HL-60 (cell line): ENCODE measurements around the gene SRP19.

Experiments
- DNase-seq, 2 experiments: peaks; one replicate each; pipeline ENCODE4 v3.0.0-alpha.2; 2010 to 2020; ENCODE audit warnings: low read depth in 1 of 2, low spot score in 1 of 2
- H3K27ac ChIP-seq: fragments of 250-450 bp; sonication (Bioruptor Pico); replicated peaks from 2 replicates; pipeline ENCODE4 v1.5.1; 2020; ENCODE audit warnings: mild to moderate bottlenecking, moderate library complexity
- H3K27me3 ChIP-seq: fragments of 250-450 bp; sonication (Bioruptor Pico); 2 replicates; pipeline ENCODE4 v1.5.1; 2021; ENCODE audit warnings: mild to moderate bottlenecking, moderate library complexity; ENCODE audit not compliant: insufficient read depth, poor library complexity, severe bottlenecking
- H3K4me3 ChIP-seq: replicated peaks from 2 replicates; pipeline ENCODE4 v1.5.1; 2011; ENCODE audit warnings: mild to moderate bottlenecking, control low read depth, low read length; ENCODE audit not compliant: insufficient read depth
- GABPA ChIP-seq: IDR thresholded peaks from 2 replicates; pipeline ENCODE4 v1.6.1; 2012; ENCODE audit warnings: low read depth
- POLR2AphosphoS5 ChIP-seq: IDR thresholded peaks from 2 replicates; pipeline ENCODE4 v1.6.1; 2012; ENCODE audit warnings: low read depth
- SPI1 ChIP-seq: IDR thresholded peaks from 2 replicates; pipeline ENCODE4 v1.6.1; 2012; ENCODE audit warnings: low read depth, mild to moderate bottlenecking, borderline replicate concordance
- TF ChIP-seq, protein P1 (sequence below): IDR thresholded peaks from one replicate; pipeline ENCODE4 v1.5.1; 2011; ENCODE audit warnings: low read length, control low read depth, inconsistent platforms; ENCODE audit not compliant: insufficient read depth
- TF ChIP-seq, protein P2 (sequence below): IDR thresholded peaks from 2 replicates; pipeline ENCODE4 v1.6.1; 2012; ENCODE audit warnings: low read depth; ENCODE audit not compliant: insufficient replicate concordance

The SRP19 gene

DNA sequence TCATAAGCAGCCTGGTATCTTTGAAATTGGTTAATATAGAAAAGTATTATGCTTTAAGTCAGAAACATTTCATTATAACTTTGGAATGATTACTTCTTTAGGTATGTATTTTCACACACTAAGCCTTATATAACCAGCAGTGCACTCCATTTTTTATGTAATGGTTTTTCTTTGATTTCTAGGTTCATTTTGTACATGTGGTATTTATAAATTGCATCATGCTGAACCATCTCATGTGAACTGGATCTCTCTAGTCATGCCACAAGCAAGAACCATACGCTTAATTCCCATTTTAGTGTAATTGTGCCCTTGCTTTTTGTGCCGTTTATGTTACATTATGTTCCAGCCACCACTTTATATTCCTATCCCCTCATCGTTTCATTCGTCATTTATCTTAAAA is 38.6 kb upstream of the SRP19 start:
- H3K4me3 ChIP-seq: no peak overlapping the region
- no peak for DNase-seq
- H3K27ac ChIP-seq: no peak overlapping the region
- H3K27me3 ChIP-seq: no peaks in the 10 kb centered on the region
- TF ChIP-seq GABPA (no peak), SPI1 (no peak), POLR2AphosphoS5 (no peak)
- TF ChIP-seq, protein P1, sequence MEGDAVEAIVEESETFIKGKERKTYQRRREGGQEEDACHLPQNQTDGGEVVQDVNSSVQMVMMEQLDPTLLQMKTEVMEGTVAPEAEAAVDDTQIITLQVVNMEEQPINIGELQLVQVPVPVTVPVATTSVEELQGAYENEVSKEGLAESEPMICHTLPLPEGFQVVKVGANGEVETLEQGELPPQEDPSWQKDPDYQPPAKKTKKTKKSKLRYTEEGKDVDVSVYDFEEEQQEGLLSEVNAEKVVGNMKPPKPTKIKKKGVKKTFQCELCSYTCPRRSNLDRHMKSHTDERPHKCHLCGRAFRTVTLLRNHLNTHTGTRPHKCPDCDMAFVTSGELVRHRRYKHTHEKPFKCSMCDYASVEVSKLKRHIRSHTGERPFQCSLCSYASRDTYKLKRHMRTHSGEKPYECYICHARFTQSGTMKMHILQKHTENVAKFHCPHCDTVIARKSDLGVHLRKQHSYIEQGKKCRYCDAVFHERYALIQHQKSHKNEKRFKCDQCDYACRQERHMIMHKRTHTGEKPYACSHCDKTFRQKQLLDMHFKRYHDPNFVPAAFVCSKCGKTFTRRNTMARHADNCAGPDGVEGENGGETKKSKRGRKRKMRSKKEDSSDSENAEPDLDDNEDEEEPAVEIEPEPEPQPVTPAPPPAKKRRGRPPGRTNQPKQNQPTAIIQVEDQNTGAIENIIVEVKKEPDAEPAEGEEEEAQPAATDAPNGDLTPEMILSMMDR: no peak

DNA sequence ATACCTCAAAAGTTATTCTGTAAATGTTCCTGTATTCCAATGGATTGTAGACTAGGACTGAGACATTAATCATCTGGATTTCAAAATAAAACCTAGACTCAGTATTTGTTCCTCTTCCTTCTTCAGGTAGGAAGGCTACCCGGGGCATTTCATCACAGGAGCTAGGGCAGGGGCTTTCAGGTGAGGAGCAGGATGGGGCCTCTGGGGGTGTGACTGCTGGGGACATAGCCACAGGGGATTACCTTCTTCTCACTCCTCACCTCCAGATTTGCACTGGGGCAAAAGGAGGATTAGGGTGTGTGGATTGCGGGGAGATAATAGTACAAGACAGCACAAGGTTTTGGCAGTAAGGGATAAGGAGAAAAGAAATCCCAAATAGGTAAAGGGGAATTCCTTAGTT is 37.9 kb upstream of the SRP19 start:
- H3K27ac ChIP-seq: no peak overlapping the region
- no peaks in the 10 kb centered on the region for H3K27me3 ChIP-seq
- TF ChIP-seq, protein P1: no peak
- no peak for TF ChIP-seq GABPA
- TF ChIP-seq, protein P2, sequence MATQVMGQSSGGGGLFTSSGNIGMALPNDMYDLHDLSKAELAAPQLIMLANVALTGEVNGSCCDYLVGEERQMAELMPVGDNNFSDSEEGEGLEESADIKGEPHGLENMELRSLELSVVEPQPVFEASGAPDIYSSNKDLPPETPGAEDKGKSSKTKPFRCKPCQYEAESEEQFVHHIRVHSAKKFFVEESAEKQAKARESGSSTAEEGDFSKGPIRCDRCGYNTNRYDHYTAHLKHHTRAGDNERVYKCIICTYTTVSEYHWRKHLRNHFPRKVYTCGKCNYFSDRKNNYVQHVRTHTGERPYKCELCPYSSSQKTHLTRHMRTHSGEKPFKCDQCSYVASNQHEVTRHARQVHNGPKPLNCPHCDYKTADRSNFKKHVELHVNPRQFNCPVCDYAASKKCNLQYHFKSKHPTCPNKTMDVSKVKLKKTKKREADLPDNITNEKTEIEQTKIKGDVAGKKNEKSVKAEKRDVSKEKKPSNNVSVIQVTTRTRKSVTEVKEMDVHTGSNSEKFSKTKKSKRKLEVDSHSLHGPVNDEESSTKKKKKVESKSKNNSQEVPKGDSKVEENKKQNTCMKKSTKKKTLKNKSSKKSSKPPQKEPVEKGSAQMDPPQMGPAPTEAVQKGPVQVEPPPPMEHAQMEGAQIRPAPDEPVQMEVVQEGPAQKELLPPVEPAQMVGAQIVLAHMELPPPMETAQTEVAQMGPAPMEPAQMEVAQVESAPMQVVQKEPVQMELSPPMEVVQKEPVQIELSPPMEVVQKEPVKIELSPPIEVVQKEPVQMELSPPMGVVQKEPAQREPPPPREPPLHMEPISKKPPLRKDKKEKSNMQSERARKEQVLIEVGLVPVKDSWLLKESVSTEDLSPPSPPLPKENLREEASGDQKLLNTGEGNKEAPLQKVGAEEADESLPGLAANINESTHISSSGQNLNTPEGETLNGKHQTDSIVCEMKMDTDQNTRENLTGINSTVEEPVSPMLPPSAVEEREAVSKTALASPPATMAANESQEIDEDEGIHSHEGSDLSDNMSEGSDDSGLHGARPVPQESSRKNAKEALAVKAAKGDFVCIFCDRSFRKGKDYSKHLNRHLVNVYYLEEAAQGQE: no peak
- no peak for TF ChIP-seq POLR2AphosphoS5
- H3K4me3 ChIP-seq: no peak overlapping the region
- DNase-seq: no peak

DNA sequence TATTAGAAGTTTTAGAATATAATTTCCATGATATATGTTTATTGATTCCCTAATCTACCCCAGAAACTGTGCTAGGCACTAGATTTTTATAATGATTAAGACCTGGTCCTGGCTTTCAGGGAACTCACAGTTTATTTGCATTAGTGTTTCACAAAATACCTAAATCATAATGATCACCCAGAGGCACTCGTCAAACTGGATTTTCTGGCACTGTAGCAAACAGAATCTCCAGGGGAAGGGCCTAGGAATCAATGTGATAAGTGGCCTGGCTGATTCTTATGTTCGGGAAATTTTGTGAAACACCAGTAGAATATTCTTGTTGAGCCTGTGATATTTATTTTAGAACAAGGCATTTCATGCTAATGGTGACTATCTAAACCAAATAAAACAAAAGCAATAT is 37.4 kb upstream of the SRP19 start:
- no peaks in the 10 kb centered on the region for H3K27me3 ChIP-seq
- TF ChIP-seq POLR2AphosphoS5 (no peak), GABPA (no peak), SPI1 (no peak)
- TF ChIP-seq, protein P2: no peak
- TF ChIP-seq, protein P1: no peak
- no peak for DNase-seq
- H3K27ac ChIP-seq: no peak overlapping the region
- no peak overlapping the region for H3K4me3 ChIP-seq

DNA sequence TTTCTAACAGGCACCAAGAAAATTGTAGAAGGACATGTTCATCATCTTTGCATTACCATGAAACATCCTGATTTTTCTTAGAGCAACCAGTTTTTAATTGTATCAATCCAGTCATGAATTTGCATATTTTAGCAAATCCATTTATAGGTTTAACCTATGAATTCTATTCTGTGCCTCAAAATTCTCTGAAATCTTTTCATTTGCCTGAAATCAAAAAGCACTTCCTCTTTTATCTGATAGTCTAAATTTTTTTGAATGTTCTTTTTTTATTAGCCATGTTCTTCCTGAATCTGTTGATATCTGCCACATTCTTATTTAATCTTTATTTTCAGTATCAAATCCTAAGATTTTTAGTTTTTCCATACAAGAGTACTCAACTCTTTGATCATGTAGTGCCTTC is 36.9 kb upstream of the SRP19 start:
- TF ChIP-seq SPI1 (peak; percentile 62), GABPA (no peak)
- no peak for DNase-seq
- Histone ChIP-seq H3K4me3 (no peak overlapping the region), H3K27me3 (no peaks in the 10 kb centered on the region), H3K27ac (no peak overlapping the region)
